ENCODE results near the gene LDAH.

LDAH gene

GRCh38 chr2:20676353-20677215 lies 146.3 kb downstream of the LDAH start:
- H3K9me3 ChIP-seq (ENCODE audit: control insufficient read depth in 5 of 5, low read length in 5 of 5), result no peaks in the 10 kb centered on the region
- H3K36me3 ChIP-seq (ENCODE audit: control insufficient read depth in 5 of 5, insufficient read depth in 5 of 5, low read length in 5 of 5), result peaks cover 0 to 15% (median 4%) of the 10 kb centered on the region in 5 donors
- no peak overlapping the region for H3K4me3 ChIP-seq (ENCODE audit: low read depth in 1 of 5, low read length in 5 of 5)
- H3K27ac ChIP-seq (ENCODE audit: low read depth, low read length), result no peak overlapping the region
- H3K9ac ChIP-seq (ENCODE audit: low read length in 5 of 5), result no peak overlapping the region
- peaks cover 9 to 27% (median 13%) of the 10 kb centered on the region in 5 donors for H3K27me3 ChIP-seq (ENCODE audit: control insufficient read depth in 5 of 5, insufficient read depth in 4 of 5, low read length in 5 of 5)
- H3K4me1 ChIP-seq (ENCODE audit: control insufficient read depth in 5 of 5, insufficient read depth in 5 of 5, low read length in 5 of 5), result peaks cover 3 to 18% (median 13%) of the 10 kb centered on the region in 5 donors

DNA sequence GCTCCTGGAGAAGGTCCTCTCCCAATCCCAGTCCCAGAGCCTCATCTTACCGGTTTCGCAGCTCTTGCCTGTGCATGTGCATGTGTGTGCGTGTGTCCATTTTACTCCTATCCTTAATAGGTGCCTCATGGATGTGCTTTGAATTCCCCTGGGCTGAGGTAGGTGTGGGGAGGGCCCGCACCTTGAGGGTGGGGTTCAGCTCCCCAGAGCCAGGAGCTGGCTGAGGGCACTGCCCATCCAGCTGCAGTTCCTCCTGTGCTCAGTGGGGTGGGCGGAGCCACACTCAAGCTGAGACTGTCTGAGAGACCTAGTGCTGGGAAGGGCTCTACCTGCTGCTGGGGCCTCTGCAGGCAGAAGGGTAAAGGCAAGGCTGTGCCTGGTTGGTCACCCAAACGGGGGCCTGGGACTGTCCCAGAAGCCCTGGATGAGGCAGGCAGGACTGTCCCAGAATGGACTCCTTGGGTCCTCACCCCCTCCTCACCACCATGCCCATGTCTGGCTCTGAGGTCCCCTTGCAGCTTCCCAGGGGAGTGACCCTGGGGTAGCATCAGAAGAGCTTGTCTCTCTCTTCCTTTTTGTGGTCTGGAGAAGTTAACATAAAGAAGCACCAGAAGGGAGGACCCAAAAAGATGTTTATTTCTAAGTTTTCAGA lies 147.1 kb downstream of the LDAH start:
- no peaks in the 10 kb centered on the region for H3K9me3 ChIP-seq (ENCODE audit: control insufficient read depth in 5 of 5, low read length in 5 of 5)
- H3K27ac ChIP-seq (ENCODE audit: low read depth, low read length), result no peak overlapping the region
- peaks cover 16 to 34% (median 20%) of the 10 kb centered on the region in 5 donors for H3K27me3 ChIP-seq (ENCODE audit: control insufficient read depth in 5 of 5, insufficient read depth in 4 of 5, low read length in 5 of 5)
- no peak overlapping the region for H3K4me3 ChIP-seq (ENCODE audit: low read depth in 1 of 5, low read length in 5 of 5)
- H3K9ac ChIP-seq (ENCODE audit: low read length in 5 of 5), result peak overlapping the region in 1 of 5 donors; percentile 29
- peaks cover 0 to 9% (median 2%) of the 10 kb centered on the region in 5 donors for H3K36me3 ChIP-seq (ENCODE audit: control insufficient read depth in 5 of 5, insufficient read depth in 5 of 5, low read length in 5 of 5)
- H3K4me1 ChIP-seq (ENCODE audit: control insufficient read depth in 5 of 5, insufficient read depth in 5 of 5, low read length in 5 of 5), result peaks cover 3 to 21% (median 19%) of the 10 kb centered on the region in 5 donors

DNA sequence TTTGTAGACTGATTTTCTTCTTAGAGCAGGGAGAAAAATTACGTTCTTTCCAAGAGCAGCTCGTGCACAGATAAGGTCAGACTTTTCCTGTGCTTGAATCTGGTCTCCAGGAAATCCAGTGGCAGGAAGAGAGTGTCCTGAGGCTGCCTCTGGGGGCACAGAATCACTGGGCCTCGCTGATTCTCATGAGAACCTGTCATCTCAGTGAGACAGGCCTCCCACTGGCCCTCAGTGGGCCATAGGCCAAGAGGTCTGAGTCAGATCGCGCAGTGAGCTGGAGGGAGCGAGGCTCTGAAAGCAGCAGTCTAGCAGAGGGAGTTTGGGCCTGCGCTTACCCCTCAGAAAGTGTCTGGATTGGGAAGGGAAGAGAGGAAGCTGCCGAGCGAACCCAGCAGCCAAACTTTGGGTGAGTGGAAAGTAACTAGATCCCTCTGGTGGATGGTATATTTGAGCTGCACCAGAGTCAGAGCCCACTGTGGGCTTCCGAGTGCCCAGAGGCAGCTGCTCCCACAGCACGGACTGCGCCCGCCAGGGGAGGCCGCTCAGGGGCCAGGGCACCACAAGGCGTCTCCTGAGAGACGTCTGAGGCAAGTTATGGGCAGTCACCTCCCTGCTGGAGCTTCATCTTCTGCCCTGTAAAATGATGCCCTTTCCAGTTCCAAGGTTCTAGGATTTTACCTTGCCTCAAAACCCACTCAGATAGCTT lies 147.8 kb downstream of the LDAH start:
- H3K9me3 ChIP-seq (ENCODE audit: control insufficient read depth in 5 of 5, low read length in 5 of 5), result no peaks in the 10 kb centered on the region
- H3K4me1 ChIP-seq (ENCODE audit: control insufficient read depth in 5 of 5, insufficient read depth in 5 of 5, low read length in 5 of 5), result peaks cover 3 to 28% (median 23%) of the 10 kb centered on the region in 5 donors
- H3K9ac ChIP-seq (ENCODE audit: low read length in 5 of 5), result no peak overlapping the region
- H3K36me3 ChIP-seq (ENCODE audit: control insufficient read depth in 5 of 5, insufficient read depth in 5 of 5, low read length in 5 of 5), result peaks cover 0 to 6% (median 0%) of the 10 kb centered on the region in 5 donors
- H3K27me3 ChIP-seq (ENCODE audit: control insufficient read depth in 5 of 5, insufficient read depth in 4 of 5, low read length in 5 of 5), result peaks cover 16 to 40% (median 27%) of the 10 kb centered on the region in 5 donors
- H3K27ac ChIP-seq (ENCODE audit: low read depth, low read length), result no peak overlapping the region
- no peak overlapping the region for H3K4me3 ChIP-seq (ENCODE audit: low read depth in 1 of 5, low read length in 5 of 5)

GRCh38 chr2:20674309-20674965 lies 148.5 kb downstream of the LDAH start:
- no peak overlapping the region for H3K27ac ChIP-seq (ENCODE audit: low read depth, low read length)
- H3K9ac ChIP-seq (ENCODE audit: low read length in 5 of 5), result no peak overlapping the region

DNA sequence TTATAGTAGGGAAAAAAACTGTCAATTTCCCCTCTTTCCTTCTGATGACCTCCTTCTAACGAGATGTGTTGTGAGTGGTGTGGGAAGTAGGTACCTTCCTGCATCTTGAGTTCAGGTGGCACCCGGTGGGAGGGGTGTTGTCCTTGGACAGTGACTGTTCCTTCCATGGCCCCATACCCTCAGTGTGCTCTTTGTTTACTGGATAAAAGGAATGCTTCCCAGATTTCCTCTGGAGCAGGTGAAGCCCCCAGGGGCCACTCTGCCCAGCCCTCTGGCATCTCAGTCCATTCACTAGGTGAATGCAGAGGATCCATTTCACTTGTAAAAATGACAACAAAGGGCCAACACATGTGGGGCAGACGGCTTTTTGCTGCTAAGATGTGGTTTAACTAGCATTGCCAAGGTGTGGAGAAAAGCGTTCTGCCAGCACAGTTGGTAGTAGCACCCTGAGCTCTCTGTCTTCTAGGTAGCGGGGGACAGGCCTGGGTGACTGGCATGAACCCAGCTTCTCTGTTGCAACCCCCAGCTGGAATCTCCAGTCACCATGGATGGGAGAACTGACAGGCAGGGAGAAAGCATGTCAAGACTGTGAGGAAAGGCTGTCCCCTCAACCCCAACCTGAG lies 149.1 kb downstream of the LDAH start:
- Histone ChIP-seq H3K27me3 (ENCODE audit: control insufficient read depth in 5 of 5, insufficient read depth in 4 of 5, low read length in 5 of 5) (peaks cover 22 to 52% (median 40%) of the 10 kb centered on the region in 5 donors), H3K27ac (ENCODE audit: low read depth, low read length) (no peak overlapping the region), H3K4me3 (ENCODE audit: low read depth in 1 of 5, low read length in 5 of 5) (no peak overlapping the region), H3K4me1 (ENCODE audit: control insufficient read depth in 5 of 5, insufficient read depth in 5 of 5, low read length in 5 of 5) (peaks cover 3 to 33% (median 28%) of the 10 kb centered on the region in 5 donors), H3K9me3 (ENCODE audit: control insufficient read depth in 5 of 5, low read length in 5 of 5) (no peaks in the 10 kb centered on the region), H3K36me3 (ENCODE audit: control insufficient read depth in 5 of 5, insufficient read depth in 5 of 5, low read length in 5 of 5) (no peaks in the 10 kb centered on the region), H3K9ac (ENCODE audit: low read length in 5 of 5) (no peak overlapping the region)

More at GRCh38 chr2:20674309-20674965, 148.5 kb downstream of the LDAH start:
- Histone ChIP-seq H3K4me3 (ENCODE audit: low read depth in 1 of 5, low read length in 5 of 5) (peak overlapping the region in 1 of 5 donors; percentile 6), H3K9me3 (ENCODE audit: control insufficient read depth in 5 of 5, low read length in 5 of 5) (no peaks in the 10 kb centered on the region), H3K27me3 (ENCODE audit: control insufficient read depth in 5 of 5, insufficient read depth in 4 of 5, low read length in 5 of 5) (peaks cover 21 to 47% (median 34%) of the 10 kb centered on the region in 5 donors), H3K4me1 (ENCODE audit: control insufficient read depth in 5 of 5, insufficient read depth in 5 of 5, low read length in 5 of 5) (peaks cover 3 to 32% (median 28%) of the 10 kb centered on the region in 5 donors), H3K36me3 (ENCODE audit: control insufficient read depth in 5 of 5, insufficient read depth in 5 of 5, low read length in 5 of 5) (peaks cover 0 to 3% (median 0%) of the 10 kb centered on the region in 5 donors)

- Histone ChIP-seq H3K36me3 (ENCODE audit: control insufficient read depth in 5 of 5, insufficient read depth in 5 of 5, low read length in 5 of 5) (no peaks in the 10 kb centered on the region), H3K9ac (ENCODE audit: low read length in 5 of 5) (no peak overlapping the region), H3K4me3 (ENCODE audit: low read depth in 1 of 5, low read length in 5 of 5) (no peak overlapping the region), H3K27ac (ENCODE audit: low read depth, low read length) (no peak overlapping the region), H3K4me1 (ENCODE audit: control insufficient read depth in 5 of 5, insufficient read depth in 5 of 5, low read length in 5 of 5) (peaks cover 3 to 38% (median 31%) of the 10 kb centered on the region in 5 donors), H3K27me3 (ENCODE audit: control insufficient read depth in 5 of 5, insufficient read depth in 4 of 5, low read length in 5 of 5) (peaks cover 28 to 66% (median 54%) of the 10 kb centered on the region in 5 donors), H3K9me3 (ENCODE audit: control insufficient read depth in 5 of 5, low read length in 5 of 5) (no peaks in the 10 kb centered on the region)
These were observed 150.5 kb downstream of the LDAH start for GRCh38 chr2:20672201-20672951.

DNA sequence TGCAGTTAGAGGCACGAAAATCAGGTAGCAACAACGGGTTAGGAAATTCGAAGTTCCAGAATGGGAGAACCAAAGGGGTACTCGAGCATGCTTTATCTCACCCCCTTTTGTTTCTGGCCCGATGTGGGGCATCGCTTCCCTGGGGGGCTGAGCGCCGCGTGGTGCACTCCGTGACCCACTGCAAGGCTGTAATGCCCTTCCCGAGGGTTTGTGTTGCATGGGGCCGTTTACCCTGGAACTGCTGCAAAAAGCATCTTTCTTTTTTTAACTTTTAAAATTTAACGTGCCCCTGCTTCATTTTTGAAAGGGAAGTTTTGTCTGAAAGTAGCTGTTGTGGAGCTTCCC lies 151.2 kb downstream of the LDAH start:
- Histone ChIP-seq H3K4me1 (ENCODE audit: control insufficient read depth in 5 of 5, insufficient read depth in 5 of 5, low read length in 5 of 5) (peaks cover 3 to 41% (median 31%) of the 10 kb centered on the region in 5 donors), H3K4me3 (ENCODE audit: low read depth in 1 of 5, low read length in 5 of 5) (no peak overlapping the region), H3K36me3 (ENCODE audit: control insufficient read depth in 5 of 5, insufficient read depth in 5 of 5, low read length in 5 of 5) (no peaks in the 10 kb centered on the region), H3K9ac (ENCODE audit: low read length in 5 of 5) (no peak overlapping the region), H3K27me3 (ENCODE audit: control insufficient read depth in 5 of 5, insufficient read depth in 4 of 5, low read length in 5 of 5) (peaks cover 28 to 66% (median 54%) of the 10 kb centered on the region in 5 donors), H3K27ac (ENCODE audit: low read depth, low read length) (no peak overlapping the region), H3K9me3 (ENCODE audit: control insufficient read depth in 5 of 5, low read length in 5 of 5) (no peaks in the 10 kb centered on the region)

DNA sequence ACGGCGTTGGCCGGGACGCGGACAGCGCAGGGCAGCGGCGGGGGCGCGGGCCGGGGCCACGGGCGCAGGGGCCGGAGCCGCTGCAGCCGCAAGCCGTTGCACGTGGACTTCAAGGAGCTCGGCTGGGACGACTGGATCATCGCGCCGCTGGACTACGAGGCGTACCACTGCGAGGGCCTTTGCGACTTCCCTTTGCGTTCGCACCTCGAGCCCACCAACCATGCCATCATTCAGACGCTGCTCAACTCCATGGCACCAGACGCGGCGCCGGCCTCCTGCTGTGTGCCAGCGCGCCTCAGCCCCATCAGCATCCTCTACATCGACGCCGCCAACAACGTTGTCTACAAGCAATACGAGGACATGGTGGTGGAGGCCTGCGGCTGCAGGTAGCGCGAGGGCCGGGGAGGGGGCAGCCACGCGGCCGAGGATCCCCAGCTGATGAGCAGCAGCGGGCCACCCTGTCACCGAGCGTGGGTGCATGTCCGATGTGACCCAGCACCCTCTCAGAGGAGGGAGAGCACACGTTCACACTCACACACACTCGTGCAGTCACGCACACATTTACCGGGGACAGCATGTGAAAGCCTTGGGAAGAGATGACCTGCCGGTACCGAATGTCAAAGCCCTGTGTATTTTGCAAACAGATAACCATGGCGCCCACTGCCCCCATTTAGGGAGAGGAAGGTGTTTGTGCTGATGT lies 151.7 kb downstream of the LDAH start:
- Histone ChIP-seq H3K27ac (ENCODE audit: low read depth, low read length) (no peak overlapping the region), H3K9me3 (ENCODE audit: control insufficient read depth in 5 of 5, low read length in 5 of 5) (no peaks in the 10 kb centered on the region), H3K36me3 (ENCODE audit: control insufficient read depth in 5 of 5, insufficient read depth in 5 of 5, low read length in 5 of 5) (no peaks in the 10 kb centered on the region), H3K4me1 (ENCODE audit: control insufficient read depth in 5 of 5, insufficient read depth in 5 of 5, low read length in 5 of 5) (peaks cover 3 to 46% (median 36%) of the 10 kb centered on the region in 5 donors), H3K9ac (ENCODE audit: low read length in 5 of 5) (no peak overlapping the region), H3K4me3 (ENCODE audit: low read depth in 1 of 5, low read length in 5 of 5) (peak overlapping the region in 1 of 5 donors; percentile 12), H3K27me3 (ENCODE audit: control insufficient read depth in 5 of 5, insufficient read depth in 4 of 5, low read length in 5 of 5) (peaks cover 30 to 70% (median 57%) of the 10 kb centered on the region in 5 donors)

All from subcutaneous abdominal adipose tissue (tissue), 5 donors.